ENCODE results near the gene RAB11FIP5.

- TF ChIP-seq EZH2 (IDR thresholded peaks at IDR 0.05; ENCODE audit: borderline replicate concordance, low read length), result no peak
- TF ChIP-seq CTCF (IDR thresholded peaks at IDR 0.05; ENCODE audit: low read length), result no peak
Measured at GRCh38 chr2:73104933-73105332, 7.8 kb downstream of the RAB11FIP5 start.
